IMR-90 (cell line): ENCODE measurements around the gene TMEM240.

Experiments used
- CTCF ChIP-seq: conservative IDR thresholded peaks from 2 replicates; pipeline ENCODE4 v1.5.1; 2012; ENCODE audit warnings: mild to moderate bottlenecking, low read depth, low read length, improper control_type of control experiment
- POLR2A ChIP-seq: IDR thresholded peaks from 2 replicates; pipeline ENCODE4 v1.6.1; 2012; ENCODE audit warnings: mild to moderate bottlenecking, low read depth, low read length
- RFX5 ChIP-seq: IDR thresholded peaks from 2 replicates; pipeline ENCODE4 v1.8.0; 2012; ENCODE audit warnings: low read depth, mild to moderate bottlenecking, low read length, moderate library complexity

- TF ChIP-seq CTCF (no peak), POLR2A (no peak), RFX5 (no peak)
These were observed 4.1 kb downstream of the TMEM240 start for GRCh38 chr1:1536019-1536937.
